ENCODE results near the gene FAAP24. TPM values are rescaled to one million over a fixed set of nuclear protein-coding genes. Genes with fewer than 3 reads are reported as not detected.
A peak's percentile ranks its signal among the peaks of the same experiment; 100 is the strongest.

FAAP24 gene, protein sequence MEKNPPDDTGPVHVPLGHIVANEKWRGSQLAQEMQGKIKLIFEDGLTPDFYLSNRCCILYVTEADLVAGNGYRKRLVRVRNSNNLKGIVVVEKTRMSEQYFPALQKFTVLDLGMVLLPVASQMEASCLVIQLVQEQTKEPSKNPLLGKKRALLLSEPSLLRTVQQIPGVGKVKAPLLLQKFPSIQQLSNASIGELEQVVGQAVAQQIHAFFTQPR
- 3.4 and 4.7 TPM in 2 replicates for total RNA-seq
- long read RNA-seq, partial matches to known transcripts = 0 of 4 reads
- long read RNA-seq, other reads (novel, unspliced or antisense) = 0 of 4 reads

DNA sequence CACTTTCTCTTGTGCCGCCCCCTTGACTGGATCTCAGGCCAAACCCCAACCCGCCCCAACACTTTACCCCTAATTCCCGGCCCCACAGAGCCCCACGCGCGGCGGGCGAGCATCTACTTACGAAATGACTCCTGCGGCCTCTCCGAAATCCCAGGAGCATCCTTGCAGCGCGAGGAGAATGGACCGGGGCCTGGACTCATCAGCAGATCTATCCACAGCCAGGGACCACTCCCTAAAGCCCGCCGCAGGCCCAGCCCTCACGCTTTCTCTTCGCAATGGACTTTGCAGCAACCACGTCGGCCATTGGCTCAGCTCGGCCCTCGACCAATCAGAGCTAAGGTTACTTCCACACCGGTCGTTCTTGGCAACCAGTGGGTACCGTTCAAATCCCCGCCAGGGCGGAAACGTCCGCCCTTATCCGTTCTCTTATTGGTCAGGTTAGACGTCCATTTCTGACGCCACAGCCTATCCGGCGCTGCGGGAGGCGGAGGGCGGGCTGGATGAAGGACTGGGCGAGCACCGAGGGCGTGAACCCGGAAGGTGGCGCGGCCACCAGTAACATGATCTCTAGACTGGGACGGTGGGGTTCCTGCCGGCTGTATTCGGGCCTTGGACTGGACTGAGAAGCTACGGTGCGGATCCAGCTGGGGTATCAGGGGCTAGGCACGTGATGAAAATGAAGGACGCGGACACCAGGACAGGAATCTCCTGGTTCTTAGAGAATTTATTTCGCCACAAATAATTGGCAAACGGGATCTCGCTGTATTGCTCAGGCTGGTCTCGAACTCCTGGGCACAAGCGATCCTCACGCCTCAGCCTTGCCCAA is at the start of gene FAAP24, which contains the start of gene CEP89:
Gene FAAP24, plus strand, starts transcription at position 528 of the 826 bp plus-strand sequence. CDS start 955 bp downstream, outside the sequence.
Gene CEP89, minus strand, starts transcription at position 244 of the 826 bp plus-strand sequence. Its CDS starts 84 bp downstream, at position 160.
- peak within 1 kb of the TSS; percentile 100 for H3K4me3 Mint-ChIP-seq (ENCODE audit: low read depth)
- peaks cover 7% of the 10 kb centered on the region for H3K36me3 Mint-ChIP-seq (ENCODE audit: insufficient read depth)
- no peaks in the 10 kb centered on the region for H3K9me3 Mint-ChIP-seq (ENCODE audit: low read depth)
- peak; percentile 97 for DNase-seq (ENCODE audit: low spot score, unreplicated experiment)
- TF ChIP-seq, protein P1, sequence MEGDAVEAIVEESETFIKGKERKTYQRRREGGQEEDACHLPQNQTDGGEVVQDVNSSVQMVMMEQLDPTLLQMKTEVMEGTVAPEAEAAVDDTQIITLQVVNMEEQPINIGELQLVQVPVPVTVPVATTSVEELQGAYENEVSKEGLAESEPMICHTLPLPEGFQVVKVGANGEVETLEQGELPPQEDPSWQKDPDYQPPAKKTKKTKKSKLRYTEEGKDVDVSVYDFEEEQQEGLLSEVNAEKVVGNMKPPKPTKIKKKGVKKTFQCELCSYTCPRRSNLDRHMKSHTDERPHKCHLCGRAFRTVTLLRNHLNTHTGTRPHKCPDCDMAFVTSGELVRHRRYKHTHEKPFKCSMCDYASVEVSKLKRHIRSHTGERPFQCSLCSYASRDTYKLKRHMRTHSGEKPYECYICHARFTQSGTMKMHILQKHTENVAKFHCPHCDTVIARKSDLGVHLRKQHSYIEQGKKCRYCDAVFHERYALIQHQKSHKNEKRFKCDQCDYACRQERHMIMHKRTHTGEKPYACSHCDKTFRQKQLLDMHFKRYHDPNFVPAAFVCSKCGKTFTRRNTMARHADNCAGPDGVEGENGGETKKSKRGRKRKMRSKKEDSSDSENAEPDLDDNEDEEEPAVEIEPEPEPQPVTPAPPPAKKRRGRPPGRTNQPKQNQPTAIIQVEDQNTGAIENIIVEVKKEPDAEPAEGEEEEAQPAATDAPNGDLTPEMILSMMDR (IDR thresholded peaks at IDR 0.05; ENCODE audit: unreplicated experiment) = no peak
- peak within 1 kb of the TSS; percentile 97 for H3K27ac Mint-ChIP-seq
- peaks cover 8% of the 10 kb centered on the region for H3K4me1 Mint-ChIP-seq (ENCODE audit: low read depth)
- no peaks in the 10 kb centered on the region for H3K27me3 Mint-ChIP-seq

DNA sequence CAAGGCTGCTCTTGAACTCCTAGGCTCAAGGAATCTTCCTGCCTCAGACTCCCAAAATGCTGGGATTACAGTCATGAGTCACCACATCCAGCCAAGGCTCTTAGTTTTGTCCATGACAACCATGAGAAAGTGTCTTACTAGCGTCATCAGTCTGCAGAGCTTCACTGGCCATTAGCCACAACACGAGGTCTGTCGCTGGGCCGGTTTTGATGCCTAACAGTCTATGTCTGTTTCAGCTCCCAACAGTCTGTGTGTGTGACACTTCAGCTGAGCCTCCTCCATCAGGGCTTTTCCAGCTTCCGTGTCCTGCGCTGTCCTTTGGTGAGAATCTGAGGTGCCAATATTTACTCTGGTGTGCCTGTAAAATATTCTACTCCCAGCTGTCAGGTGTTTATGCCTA is 47.8 kb upstream of the FAAP24 start:
- Mint-ChIP-seq H3K36me3 (ENCODE audit: insufficient read depth) (peaks cover 21% of the 10 kb centered on the region), H3K4me3 (ENCODE audit: low read depth) (no peak overlapping the region), H3K4me1 (ENCODE audit: low read depth) (no peaks in the 10 kb centered on the region), H3K9me3 (ENCODE audit: low read depth) (peaks cover 3% of the 10 kb centered on the region), H3K27me3 (no peaks in the 10 kb centered on the region), H3K27ac (no peak overlapping the region)
- DNase-seq (ENCODE audit: low spot score, unreplicated experiment) = no peak
- TF ChIP-seq, protein P1 (IDR thresholded peaks at IDR 0.05; ENCODE audit: unreplicated experiment) = no peak

DNA sequence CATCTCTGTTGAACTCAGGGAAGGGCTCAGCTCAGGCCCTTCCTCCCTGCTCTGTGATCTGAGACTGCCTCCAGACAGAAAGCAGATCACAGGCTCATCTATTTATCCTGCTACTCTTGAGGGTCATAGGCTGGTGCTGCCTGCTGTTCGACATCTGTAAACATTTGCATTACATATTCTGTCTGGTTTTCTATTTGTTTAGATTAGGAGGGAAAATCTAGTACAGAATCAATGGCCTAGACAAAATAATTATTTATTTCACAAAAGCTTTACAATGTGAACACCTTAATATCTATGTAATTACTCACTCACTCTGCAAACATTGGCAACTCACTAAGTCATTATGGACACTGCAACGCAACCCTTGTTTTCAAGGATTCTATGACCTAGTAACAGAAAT is 43.2 kb upstream of the FAAP24 start:
- H3K4me3 Mint-ChIP-seq (ENCODE audit: low read depth) = no peak overlapping the region
- no peak for DNase-seq (ENCODE audit: low spot score, unreplicated experiment)
- H3K9me3 Mint-ChIP-seq (ENCODE audit: low read depth) = peaks cover 3% of the 10 kb centered on the region
- H3K4me1 Mint-ChIP-seq (ENCODE audit: low read depth) = no peaks in the 10 kb centered on the region
- TF ChIP-seq, protein P1 (IDR thresholded peaks at IDR 0.05; ENCODE audit: unreplicated experiment) = no peak
- H3K27ac Mint-ChIP-seq = no peak overlapping the region
- peaks cover 36% of the 10 kb centered on the region for H3K36me3 Mint-ChIP-seq (ENCODE audit: insufficient read depth)
- no peaks in the 10 kb centered on the region for H3K27me3 Mint-ChIP-seq

DNA sequence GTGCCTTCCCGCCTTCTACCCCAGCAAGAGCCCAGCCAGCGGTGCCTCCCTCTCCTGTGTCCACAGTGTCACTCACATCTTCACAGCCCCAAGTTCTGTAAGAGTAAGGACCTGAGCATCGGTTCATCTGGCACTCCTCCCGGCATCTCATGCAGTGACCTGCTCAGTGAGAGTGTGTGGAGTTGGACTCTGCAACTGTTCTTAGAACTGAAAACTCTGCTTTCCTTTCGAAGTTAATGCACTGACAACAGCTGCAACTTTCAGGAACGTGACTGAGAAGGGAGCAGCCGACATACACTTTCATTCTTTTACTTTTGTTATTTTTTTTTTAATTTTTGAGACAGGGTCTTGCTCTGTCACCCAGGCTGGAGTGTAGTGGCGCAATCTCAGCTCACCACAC is 41.5 kb upstream of the FAAP24 start:
- peaks cover 3% of the 10 kb centered on the region for H3K9me3 Mint-ChIP-seq (ENCODE audit: low read depth)
- TF ChIP-seq, protein P1 (IDR thresholded peaks at IDR 0.05; ENCODE audit: unreplicated experiment) = no peak
- H3K27me3 Mint-ChIP-seq = no peaks in the 10 kb centered on the region
- DNase-seq (ENCODE audit: low spot score, unreplicated experiment) = no peak
- H3K27ac Mint-ChIP-seq = no peak overlapping the region
- no peaks in the 10 kb centered on the region for H3K4me1 Mint-ChIP-seq (ENCODE audit: low read depth)
- H3K36me3 Mint-ChIP-seq (ENCODE audit: insufficient read depth) = peaks cover 41% of the 10 kb centered on the region
- no peak overlapping the region for H3K4me3 Mint-ChIP-seq (ENCODE audit: low read depth)

DNA sequence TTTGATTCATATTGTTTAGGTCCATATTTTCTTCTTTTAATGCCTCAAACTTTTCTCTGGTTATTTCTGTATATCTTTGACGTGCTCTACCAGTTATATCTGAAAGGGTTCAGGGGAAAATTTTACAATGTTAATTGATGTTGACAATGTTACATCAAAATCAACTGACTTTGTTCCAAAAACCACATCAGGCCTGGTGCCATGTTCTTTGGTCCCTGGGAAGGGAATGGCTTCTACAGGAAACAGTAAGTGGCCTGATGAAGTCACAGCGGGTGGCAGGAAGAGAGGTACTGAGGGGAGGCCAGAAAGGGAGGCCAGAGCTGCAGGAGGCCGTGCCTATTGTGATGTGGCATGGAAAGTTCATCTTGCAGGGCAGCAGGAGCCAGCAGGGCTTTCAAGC is 38.5 kb upstream of the FAAP24 start:
- Mint-ChIP-seq H3K27me3 (no peaks in the 10 kb centered on the region), H3K36me3 (ENCODE audit: insufficient read depth) (peaks cover 36% of the 10 kb centered on the region)
- TF ChIP-seq, protein P1 (IDR thresholded peaks at IDR 0.05; ENCODE audit: unreplicated experiment) = no peak

More for the DNA sequence above, 38.5 kb upstream of the FAAP24 start:
- Mint-ChIP-seq H3K27ac (no peak overlapping the region), H3K4me3 (ENCODE audit: low read depth) (no peak overlapping the region), H3K4me1 (ENCODE audit: low read depth) (no peaks in the 10 kb centered on the region), H3K9me3 (ENCODE audit: low read depth) (no peaks in the 10 kb centered on the region)
- DNase-seq (ENCODE audit: low spot score, unreplicated experiment) = no peak
